SK-N-MC (cell line): ENCODE results near the gene TMEM140.

Experiments used
- EZH2 ChIP-seq: fragments of 200-600 bp; sonication (generic); IDR thresholded peaks from one replicate; pipeline ENCODE4 v1.6.1; 2017; ENCODE audit warnings: antibody characterized with exemption
- POLR2AphosphoS5 ChIP-seq: IDR thresholded peaks from 2 replicates; pipeline ENCODE4 v1.6.1; 2012; ENCODE audit warnings: mild to moderate bottlenecking, low read depth, low read length, borderline replicate concordance

DNA sequence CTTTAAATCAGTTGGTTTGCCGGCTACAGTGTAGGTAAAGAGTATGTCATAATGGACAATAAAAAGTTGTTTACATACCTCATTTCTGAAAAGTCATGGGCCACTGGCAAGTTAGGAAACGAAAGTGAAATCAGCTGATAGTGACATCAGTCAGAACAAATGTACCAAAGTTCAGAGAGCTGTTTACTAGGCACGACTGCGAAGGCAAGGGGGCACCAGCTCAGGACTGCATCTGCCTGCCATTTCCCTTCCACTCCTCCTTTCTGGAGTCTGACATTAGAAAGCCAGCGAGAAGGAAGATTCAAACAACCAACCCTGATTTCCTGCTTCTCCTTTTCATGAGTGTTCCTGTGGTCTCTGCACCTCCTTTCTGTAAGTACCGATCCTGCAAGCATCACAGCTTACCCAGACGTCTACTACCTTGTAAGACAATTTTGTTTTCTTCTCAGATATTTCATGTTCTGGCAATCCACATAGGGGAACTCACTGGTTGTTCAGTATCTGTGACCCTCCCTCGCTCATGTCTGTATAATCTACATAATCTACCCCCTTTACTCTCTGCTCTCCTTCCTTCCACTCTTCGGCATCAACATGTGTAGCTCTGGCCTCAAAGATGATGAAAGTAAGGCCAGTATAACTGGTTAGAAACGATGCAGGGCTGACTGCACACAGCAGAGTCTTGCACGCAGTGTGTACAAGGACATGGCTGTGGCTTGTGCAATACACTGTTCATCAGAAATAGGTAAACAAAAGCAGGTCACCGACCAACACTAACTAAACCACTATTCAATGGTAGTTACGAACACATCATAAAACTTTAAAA, at the start of gene TMEM140:
- TF ChIP-seq EZH2 (no peak), POLR2AphosphoS5 (no peak)
